GM12874 (cell line): ENCODE results near the gene CNTNAP2.

Experiments used
- TF ChIP-seq, protein P1 (sequence below): IDR thresholded peaks from 2 replicates; pipeline ENCODE4 v1.5.1; 2011; ENCODE audit warnings: low read depth, mild to moderate bottlenecking, control low read depth, low read length, moderate library complexity; ENCODE audit not compliant: insufficient read depth

CNTNAP2 gene

DNA sequence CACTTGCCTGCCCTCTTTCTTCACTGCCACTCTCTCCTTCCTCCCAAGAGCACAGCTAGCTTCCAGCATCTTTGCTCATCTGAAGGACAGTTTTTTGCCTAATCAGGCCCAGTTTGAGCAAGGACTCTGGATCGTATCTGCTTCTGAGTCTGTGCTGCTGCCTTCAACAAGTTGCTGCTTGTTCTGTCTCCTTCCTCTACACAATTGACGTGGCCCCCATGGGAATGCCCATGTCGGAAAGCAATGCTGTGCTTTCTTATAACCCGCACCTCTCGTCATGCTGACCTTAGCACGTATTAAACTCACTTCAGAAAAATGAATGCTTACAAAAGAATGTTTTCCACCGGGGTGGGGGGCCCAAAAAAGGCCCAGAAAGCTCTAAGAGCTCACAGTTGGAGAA, 2149.3 kb downstream of the CNTNAP2 start:
- TF ChIP-seq, protein P1, sequence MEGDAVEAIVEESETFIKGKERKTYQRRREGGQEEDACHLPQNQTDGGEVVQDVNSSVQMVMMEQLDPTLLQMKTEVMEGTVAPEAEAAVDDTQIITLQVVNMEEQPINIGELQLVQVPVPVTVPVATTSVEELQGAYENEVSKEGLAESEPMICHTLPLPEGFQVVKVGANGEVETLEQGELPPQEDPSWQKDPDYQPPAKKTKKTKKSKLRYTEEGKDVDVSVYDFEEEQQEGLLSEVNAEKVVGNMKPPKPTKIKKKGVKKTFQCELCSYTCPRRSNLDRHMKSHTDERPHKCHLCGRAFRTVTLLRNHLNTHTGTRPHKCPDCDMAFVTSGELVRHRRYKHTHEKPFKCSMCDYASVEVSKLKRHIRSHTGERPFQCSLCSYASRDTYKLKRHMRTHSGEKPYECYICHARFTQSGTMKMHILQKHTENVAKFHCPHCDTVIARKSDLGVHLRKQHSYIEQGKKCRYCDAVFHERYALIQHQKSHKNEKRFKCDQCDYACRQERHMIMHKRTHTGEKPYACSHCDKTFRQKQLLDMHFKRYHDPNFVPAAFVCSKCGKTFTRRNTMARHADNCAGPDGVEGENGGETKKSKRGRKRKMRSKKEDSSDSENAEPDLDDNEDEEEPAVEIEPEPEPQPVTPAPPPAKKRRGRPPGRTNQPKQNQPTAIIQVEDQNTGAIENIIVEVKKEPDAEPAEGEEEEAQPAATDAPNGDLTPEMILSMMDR, result no peak

DNA sequence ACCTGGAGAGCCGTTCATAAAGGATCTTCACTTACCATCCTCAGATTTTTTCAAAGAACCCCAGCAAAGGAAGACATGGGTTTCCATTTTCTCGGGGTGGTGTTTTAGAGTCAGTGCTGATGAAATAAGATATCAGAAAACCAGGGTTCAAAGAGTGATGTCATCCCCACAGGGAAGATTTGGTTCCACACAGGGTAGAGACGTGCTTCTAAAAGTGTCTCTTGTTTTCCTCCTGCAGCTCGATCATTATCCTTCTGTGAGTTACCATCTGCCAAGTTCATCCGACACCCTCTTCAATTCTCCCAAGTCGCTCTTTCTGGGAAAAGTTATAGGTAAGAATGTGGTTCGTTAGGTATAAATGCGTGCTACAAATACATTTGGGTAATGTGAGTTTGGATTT, 2150.2 kb downstream of the CNTNAP2 start:
- TF ChIP-seq, protein P1, result no peak

DNA sequence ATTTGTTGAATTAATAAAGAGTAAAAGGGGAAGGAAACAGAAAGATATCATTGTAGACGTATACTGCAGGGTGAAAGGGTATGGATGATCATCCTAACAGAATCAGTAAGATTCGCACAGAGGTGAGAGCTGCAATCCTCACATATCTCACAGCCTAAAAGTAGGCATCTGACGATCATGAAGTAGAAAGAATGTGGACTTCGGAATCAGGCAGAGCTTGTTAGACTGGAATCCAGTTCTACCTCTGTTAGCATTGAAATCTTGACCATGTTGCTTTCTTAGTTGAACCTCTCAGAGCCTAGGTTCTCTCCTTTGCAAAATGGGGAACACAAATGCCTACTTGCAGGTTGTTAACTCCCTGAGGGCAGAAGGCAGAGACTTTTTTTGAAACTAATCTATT, 2154.0 kb downstream of the CNTNAP2 start:
- TF ChIP-seq, protein P1, result no peak

GRCh38 chr7:148274118-148274517, 2157.5 kb downstream of the CNTNAP2 start:
- TF ChIP-seq, protein P1, result no peak

GRCh38 chr7:148275359-148275890, 2158.8 kb downstream of the CNTNAP2 start:
- TF ChIP-seq, protein P1, result no peak

DNA sequence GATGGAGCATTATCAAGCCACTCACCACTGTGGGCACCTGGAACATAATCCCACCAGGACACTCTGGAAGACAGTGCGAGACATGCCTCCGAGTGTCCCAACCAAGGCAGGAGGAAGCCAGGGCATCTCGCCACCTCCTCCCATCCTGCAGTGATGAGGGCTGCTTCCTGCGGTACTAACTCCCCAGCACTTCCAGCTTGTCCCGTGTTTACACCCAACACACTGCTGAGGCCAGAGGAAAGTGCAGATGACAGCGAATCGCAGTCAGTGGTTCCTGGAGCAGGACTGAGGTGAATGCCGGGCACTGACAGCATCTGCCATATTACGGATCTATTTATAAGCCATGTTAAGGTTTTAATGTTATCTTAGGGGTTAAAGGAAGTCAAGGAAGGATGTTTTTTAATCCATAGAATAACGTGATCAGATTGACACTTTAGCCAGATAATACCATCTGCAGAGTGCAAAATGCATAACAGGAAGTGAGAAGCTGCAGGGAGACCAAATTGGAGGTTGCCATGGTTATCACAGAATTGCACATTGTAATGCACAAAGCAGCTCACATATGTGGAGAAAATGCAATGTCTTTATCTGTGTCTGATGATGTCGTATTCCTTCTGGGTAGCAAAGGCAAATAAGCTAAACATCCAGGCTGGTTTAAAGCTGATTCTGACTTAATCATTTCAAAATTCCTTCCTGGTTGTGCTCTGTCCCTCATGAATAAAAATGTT, 2159.9 kb downstream of the CNTNAP2 start:
- TF ChIP-seq, protein P1, result no peak

- TF ChIP-seq, protein P1, result no peak
Observed at GRCh38 chr7:148277042-148277660, 2160.6 kb downstream of the CNTNAP2 start.
